Neural cell (in vitro differentiated cells): Measurements from ENCODE around the gene ARHGDIG. TPM values are rescaled to one million over a fixed set of nuclear protein-coding genes. Genes with fewer than 3 reads are reported as not detected.

Experiments
- H2AFZ ChIP-seq: fragments of 200-600, 300-800 bp; sonication (generic), shearing (Covaris generic); 2 replicates; pipeline ENCODE4 v1.6.0; 2014; ENCODE audit warnings: low read depth, mild to moderate bottlenecking, antibody characterized with exemption, low read length, moderate library complexity
- H3F3A ChIP-seq: fragments of 200-600 bp; shearing (Covaris generic); 2 replicates; pipeline ENCODE4 v1.6.1; 2016; ENCODE audit warnings: mild to moderate bottlenecking, moderate library complexity, mixed read lengths, antibody characterized with exemption, low read length; ENCODE audit not compliant: insufficient read depth, poor library complexity, severe bottlenecking
- H3K27ac ChIP-seq: fragments of 200-600, 300-800 bp; sonication (generic), shearing (Covaris generic); 2 replicates; pipeline ENCODE4 v1.5.1; 2014; ENCODE audit warnings: mild to moderate bottlenecking, low read length, moderate library complexity
- H3K27me3 ChIP-seq: fragments of 300-800, 200-600 bp; sonication (generic), shearing (Covaris generic); 2 replicates; pipeline ENCODE4 v1.6.0; 2014; ENCODE audit warnings: mild to moderate bottlenecking, low read depth, low read length, moderate library complexity; ENCODE audit not compliant: insufficient read depth
- H3K36me3 ChIP-seq: fragments of 300-800, 200-600 bp; sonication (generic), shearing (Covaris generic); 2 replicates; pipeline ENCODE4 v1.5.1; 2014; ENCODE audit warnings: mild to moderate bottlenecking, antibody characterized with exemption, low read length, moderate library complexity; ENCODE audit not compliant: insufficient read depth
- H3K4me2 ChIP-seq: fragments of 300-800, 200-600 bp; sonication (generic), shearing (Covaris generic); 2 replicates; pipeline ENCODE4 v1.6.0; 2014; ENCODE audit warnings: mild to moderate bottlenecking, low read length
- H3K4me3 ChIP-seq: fragments of 300-800, 200-600 bp; sonication (generic), shearing (Covaris generic); 2 replicates; pipeline ENCODE4 v1.5.1; 2014; ENCODE audit warnings: mild to moderate bottlenecking, low read length, moderate library complexity
- H3K79me2 ChIP-seq: fragments of 200-600 bp; shearing (Covaris generic); replicated peaks from 2 replicates; pipeline ENCODE4 v1.6.0; 2014; ENCODE audit warnings: mild to moderate bottlenecking, low read length, moderate library complexity; ENCODE audit not compliant: insufficient read depth
- H3K9ac ChIP-seq: fragments of 300-800, 200-600 bp; sonication (generic), shearing (Covaris generic); 2 replicates; pipeline ENCODE4 v1.6.1; 2016; ENCODE audit warnings: mild to moderate bottlenecking, low read length, mixed read lengths
- H3K9me2 ChIP-seq: fragments of 200-600 bp; shearing (Covaris generic); 2 replicates; pipeline ENCODE4 v1.6.1; 2016; ENCODE audit warnings: mild to moderate bottlenecking, low read length, mixed read lengths; ENCODE audit not compliant: insufficient read depth
- H3K9me3 ChIP-seq: fragments of 200-600, 300-800 bp; sonication (generic), shearing (Covaris generic); 2 replicates; pipeline ENCODE4 v1.6.1; 2016; ENCODE audit warnings: mild to moderate bottlenecking, mixed run types, low read length, moderate library complexity, mixed read lengths
- H4K20me1 ChIP-seq: fragments of 200-600 bp; shearing (Covaris generic); 2 replicates; pipeline ENCODE4 v1.6.1; 2016; ENCODE audit warnings: mild to moderate bottlenecking, mixed run types; ENCODE audit not compliant: insufficient read depth
- EP300 ChIP-seq: fragments of 450-650 bp; conservative IDR thresholded peaks from 2 replicates; pipeline ENCODE4 v1.6.1; 2014; ENCODE audit warnings: antibody characterized with exemption, mild to moderate bottlenecking, moderate library complexity; ENCODE audit not compliant: poor library complexity, severe bottlenecking
- EZH2 ChIP-seq: fragments of 200-600, 300-800 bp; shearing (Covaris generic), sonication (generic); IDR thresholded peaks from 2 replicates; pipeline ENCODE4 v1.6.1; 2014; ENCODE audit warnings: antibody characterized with exemption, low read length, borderline replicate concordance, mild to moderate bottlenecking; ENCODE audit not compliant: insufficient read depth, poor library complexity, severe bottlenecking
- MXI1 ChIP-seq: fragments of 450-650 bp; conservative IDR thresholded peaks from 2 replicates; pipeline ENCODE4 v1.6.1; 2014; ENCODE audit warnings: antibody characterized with exemption, mild to moderate bottlenecking; ENCODE audit not compliant: poor library complexity, severe bottlenecking
- POLR2AphosphoS5 ChIP-seq: IDR thresholded peaks from 2 replicates; pipeline ENCODE4 v1.6.1; 2012
- RAD21 ChIP-seq: fragments of 450-650 bp; conservative IDR thresholded peaks from 2 replicates; pipeline ENCODE4 v1.6.1; 2014; ENCODE audit warnings: antibody characterized with exemption, mild to moderate bottlenecking, moderate library complexity
- SMC3 ChIP-seq: fragments of 450-650 bp; conservative IDR thresholded peaks from 2 replicates; pipeline ENCODE4 v1.6.1; 2014; ENCODE audit warnings: antibody characterized with exemption, mild to moderate bottlenecking, moderate library complexity; ENCODE audit not compliant: poor library complexity
- TAF1 ChIP-seq: IDR thresholded peaks from 2 replicates; pipeline ENCODE4 v1.6.1; 2012; ENCODE audit warnings: low read depth
- polyA plus RNA-seq: library from polyadenylated mRNA; depleted of rRNA; stranded (reverse); fragments of >200 nt; gene quantifications from 2 replicates; pipeline ENCODE4 v1.2.3, GENCODE V29; 2014
- TF ChIP-seq, protein P1 (sequence below): fragments of 450-650 bp; IDR thresholded peaks from 2 replicates; pipeline ENCODE4 v1.5.1; 2014; ENCODE audit warnings: antibody characterized with exemption, mild to moderate bottlenecking, moderate library complexity; ENCODE audit not compliant: poor library complexity, severe bottlenecking
- TF ChIP-seq, protein P2 (sequence below): IDR thresholded peaks from 2 replicates; pipeline ENCODE4 v1.6.1; 2012; ENCODE audit warnings: borderline replicate concordance

Gene ARHGDIG
- polyA plus RNA-seq, 1 donor from 2014 or later = 176 TPM

DNA sequence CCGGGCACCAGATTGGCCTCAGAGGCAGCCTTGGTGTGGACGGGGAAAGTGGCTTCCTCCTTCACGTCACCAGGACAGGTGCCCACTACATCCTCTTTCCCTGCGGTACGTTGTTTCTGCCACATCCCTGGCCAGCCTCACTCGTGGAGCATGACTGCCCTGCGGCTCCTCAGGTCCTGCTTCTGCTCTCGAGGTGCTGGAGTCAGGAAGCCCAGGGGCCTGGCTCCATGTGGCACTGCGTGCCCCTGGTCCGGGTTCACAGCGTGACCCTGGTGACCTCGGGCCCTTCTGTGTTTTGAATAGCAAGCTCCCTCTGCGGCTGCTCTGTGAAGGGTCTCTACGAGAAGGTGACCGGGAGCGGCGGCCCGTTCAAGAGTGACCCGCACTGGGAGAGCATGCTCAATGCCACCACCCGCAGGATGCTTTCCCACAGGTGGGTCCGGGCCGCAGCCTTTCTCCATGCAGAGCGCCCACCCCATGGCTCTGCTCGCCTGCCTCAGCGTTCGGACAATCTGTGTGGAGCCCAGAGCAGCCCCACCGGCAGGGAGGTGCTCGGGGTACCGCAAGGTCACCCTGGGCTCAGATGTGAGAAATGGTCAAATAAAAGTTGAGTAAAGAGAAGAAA, 18.2 kb upstream of the ARHGDIG start:
- no peak overlapping the region for H3K4me2 ChIP-seq

DNA sequence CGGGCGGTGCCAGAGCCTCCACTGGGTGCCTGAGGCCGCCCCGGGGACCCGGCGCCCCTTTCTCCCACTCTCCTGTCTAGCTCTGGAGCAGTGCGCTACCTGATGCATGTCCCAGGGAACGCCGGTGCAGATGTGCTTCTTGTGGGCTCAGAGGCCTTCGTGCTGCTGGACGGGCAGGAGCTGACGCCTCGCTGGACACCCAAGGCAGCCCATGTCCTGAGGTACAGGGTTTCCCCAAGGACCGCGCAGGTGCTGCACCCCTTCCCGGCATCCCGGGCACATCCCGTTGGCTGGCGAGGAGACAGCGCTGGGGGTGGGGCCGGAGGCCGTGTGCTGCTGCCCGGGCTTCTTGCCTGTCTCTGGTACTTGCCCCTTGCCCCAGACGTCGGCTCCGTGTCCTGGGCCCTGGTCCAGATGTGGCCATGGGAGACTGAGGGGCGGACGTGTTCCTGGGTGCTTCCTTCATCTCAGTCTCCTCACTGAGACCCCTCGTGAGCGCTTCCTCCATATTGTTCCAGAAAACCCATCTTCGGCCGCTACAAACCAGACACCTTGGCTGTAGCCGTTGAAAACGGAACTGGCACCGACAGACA, 17.1 kb upstream of the ARHGDIG start:
- Histone ChIP-seq H3K9me2 (no peaks in the 10 kb centered on the region), H3K4me3 (no peak overlapping the region), H3F3A (no peaks in the 10 kb centered on the region), H3K36me3 (no peaks in the 10 kb centered on the region), H3K9me3 (no peaks in the 10 kb centered on the region), H3K4me2 (no peak overlapping the region), H4K20me1 (no peaks in the 10 kb centered on the region), H3K79me2 (no peaks in the 10 kb centered on the region), H3K9ac (no peak overlapping the region), H2AFZ (no peak overlapping the region), H3K27ac (no peak overlapping the region), H3K27me3 (no peaks in the 10 kb centered on the region)
- TF ChIP-seq MXI1 (no peak), RAD21 (no peak), SMC3 (no peak)

More for the DNA sequence above, 18.2 kb upstream of the ARHGDIG start:
- H3K27ac ChIP-seq = no peak overlapping the region
- TF ChIP-seq POLR2AphosphoS5 (no peak), MXI1 (no peak), RAD21 (no peak), EP300 (no peak), SMC3 (no peak), TAF1 (no peak), EZH2 (no peak)
- TF ChIP-seq, protein P1, sequence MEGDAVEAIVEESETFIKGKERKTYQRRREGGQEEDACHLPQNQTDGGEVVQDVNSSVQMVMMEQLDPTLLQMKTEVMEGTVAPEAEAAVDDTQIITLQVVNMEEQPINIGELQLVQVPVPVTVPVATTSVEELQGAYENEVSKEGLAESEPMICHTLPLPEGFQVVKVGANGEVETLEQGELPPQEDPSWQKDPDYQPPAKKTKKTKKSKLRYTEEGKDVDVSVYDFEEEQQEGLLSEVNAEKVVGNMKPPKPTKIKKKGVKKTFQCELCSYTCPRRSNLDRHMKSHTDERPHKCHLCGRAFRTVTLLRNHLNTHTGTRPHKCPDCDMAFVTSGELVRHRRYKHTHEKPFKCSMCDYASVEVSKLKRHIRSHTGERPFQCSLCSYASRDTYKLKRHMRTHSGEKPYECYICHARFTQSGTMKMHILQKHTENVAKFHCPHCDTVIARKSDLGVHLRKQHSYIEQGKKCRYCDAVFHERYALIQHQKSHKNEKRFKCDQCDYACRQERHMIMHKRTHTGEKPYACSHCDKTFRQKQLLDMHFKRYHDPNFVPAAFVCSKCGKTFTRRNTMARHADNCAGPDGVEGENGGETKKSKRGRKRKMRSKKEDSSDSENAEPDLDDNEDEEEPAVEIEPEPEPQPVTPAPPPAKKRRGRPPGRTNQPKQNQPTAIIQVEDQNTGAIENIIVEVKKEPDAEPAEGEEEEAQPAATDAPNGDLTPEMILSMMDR = no peak
- TF ChIP-seq, protein P2, sequence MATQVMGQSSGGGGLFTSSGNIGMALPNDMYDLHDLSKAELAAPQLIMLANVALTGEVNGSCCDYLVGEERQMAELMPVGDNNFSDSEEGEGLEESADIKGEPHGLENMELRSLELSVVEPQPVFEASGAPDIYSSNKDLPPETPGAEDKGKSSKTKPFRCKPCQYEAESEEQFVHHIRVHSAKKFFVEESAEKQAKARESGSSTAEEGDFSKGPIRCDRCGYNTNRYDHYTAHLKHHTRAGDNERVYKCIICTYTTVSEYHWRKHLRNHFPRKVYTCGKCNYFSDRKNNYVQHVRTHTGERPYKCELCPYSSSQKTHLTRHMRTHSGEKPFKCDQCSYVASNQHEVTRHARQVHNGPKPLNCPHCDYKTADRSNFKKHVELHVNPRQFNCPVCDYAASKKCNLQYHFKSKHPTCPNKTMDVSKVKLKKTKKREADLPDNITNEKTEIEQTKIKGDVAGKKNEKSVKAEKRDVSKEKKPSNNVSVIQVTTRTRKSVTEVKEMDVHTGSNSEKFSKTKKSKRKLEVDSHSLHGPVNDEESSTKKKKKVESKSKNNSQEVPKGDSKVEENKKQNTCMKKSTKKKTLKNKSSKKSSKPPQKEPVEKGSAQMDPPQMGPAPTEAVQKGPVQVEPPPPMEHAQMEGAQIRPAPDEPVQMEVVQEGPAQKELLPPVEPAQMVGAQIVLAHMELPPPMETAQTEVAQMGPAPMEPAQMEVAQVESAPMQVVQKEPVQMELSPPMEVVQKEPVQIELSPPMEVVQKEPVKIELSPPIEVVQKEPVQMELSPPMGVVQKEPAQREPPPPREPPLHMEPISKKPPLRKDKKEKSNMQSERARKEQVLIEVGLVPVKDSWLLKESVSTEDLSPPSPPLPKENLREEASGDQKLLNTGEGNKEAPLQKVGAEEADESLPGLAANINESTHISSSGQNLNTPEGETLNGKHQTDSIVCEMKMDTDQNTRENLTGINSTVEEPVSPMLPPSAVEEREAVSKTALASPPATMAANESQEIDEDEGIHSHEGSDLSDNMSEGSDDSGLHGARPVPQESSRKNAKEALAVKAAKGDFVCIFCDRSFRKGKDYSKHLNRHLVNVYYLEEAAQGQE = no peak
- no peak overlapping the region for H2AFZ ChIP-seq
- H3K9me3 ChIP-seq = no peaks in the 10 kb centered on the region
- no peaks in the 10 kb centered on the region for H3K9me2 ChIP-seq
- H4K20me1 ChIP-seq = no peaks in the 10 kb centered on the region
- no peaks in the 10 kb centered on the region for H3K79me2 ChIP-seq
- H3K27me3 ChIP-seq = no peaks in the 10 kb centered on the region
- no peaks in the 10 kb centered on the region for H3F3A ChIP-seq
- H3K36me3 ChIP-seq = no peaks in the 10 kb centered on the region
- no peak overlapping the region for H3K4me3 ChIP-seq
- no peak overlapping the region for H3K9ac ChIP-seq
